ENCODE results near the gene AQP5.
"Not testable (repeated sequence)": the region's sequence is repeated elsewhere in the genome, so short reads cannot be mapped to it uniquely, and the experiment has no call there.

Gene AQP5

DNA sequence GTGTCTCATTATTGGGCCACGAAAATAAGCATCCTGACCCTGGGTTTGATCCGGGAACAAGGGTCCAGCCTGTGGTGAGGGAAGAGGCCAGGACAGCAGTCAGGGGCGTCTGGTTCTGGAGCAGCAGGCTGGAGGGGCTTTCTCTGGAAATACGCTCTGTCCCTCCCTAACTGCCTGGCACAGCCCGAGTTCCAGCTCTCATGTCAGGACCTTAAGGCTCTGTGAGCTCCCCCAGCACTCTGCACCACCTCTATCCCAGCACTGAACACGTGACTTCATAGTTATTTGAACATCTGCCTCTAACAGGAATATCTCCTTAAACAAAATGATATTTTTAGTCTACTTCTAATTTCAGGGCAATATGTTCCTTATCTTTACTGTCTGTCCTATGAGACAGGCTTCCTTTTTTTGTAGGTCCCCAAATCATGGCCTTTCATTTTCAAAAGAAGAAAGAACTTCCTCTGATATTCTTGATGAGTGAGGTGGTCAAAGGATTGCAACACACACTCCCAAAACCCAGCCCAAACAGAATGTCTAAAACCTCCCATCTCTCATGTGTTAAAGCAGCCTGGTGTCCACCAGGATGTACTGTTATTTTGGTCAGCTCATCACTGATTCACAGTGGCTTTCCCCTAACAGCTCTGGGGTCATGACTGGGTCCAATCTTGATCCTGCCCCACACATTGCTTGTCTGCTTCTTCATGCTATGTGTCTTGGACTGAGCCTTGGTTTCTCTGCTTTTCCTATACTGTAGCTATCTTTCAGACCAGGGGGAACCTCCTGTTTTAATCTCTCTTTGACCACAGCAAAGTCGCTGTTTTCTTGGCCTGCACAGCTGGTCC is 20.8 kb downstream of the AQP5 start:
- no peak overlapping the region for H3K27ac ChIP-seq
- CTCF ChIA-PET: interaction anchor here (0.6 to 1.3 kb wide), 3 partner anchors 15 to 368 kb away, joined by 4 to 7 read pairs (median 5); no protein-coding TSS in a partner anchor
- TF ChIP-seq, protein P1, sequence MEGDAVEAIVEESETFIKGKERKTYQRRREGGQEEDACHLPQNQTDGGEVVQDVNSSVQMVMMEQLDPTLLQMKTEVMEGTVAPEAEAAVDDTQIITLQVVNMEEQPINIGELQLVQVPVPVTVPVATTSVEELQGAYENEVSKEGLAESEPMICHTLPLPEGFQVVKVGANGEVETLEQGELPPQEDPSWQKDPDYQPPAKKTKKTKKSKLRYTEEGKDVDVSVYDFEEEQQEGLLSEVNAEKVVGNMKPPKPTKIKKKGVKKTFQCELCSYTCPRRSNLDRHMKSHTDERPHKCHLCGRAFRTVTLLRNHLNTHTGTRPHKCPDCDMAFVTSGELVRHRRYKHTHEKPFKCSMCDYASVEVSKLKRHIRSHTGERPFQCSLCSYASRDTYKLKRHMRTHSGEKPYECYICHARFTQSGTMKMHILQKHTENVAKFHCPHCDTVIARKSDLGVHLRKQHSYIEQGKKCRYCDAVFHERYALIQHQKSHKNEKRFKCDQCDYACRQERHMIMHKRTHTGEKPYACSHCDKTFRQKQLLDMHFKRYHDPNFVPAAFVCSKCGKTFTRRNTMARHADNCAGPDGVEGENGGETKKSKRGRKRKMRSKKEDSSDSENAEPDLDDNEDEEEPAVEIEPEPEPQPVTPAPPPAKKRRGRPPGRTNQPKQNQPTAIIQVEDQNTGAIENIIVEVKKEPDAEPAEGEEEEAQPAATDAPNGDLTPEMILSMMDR (conservative IDR thresholded peaks at IDR 0.05; ENCODE audit: low read depth): no peak
- DNase-seq (ENCODE audit: low spot score): no peak
- POLR2A ChIA-PET (ENCODE audit: low non-redundant PET): interaction anchor here (0.6 kb wide), 1 partner anchor 268 kb away, joined by 9 read pairs; no protein-coding TSS in a partner anchor

DNA sequence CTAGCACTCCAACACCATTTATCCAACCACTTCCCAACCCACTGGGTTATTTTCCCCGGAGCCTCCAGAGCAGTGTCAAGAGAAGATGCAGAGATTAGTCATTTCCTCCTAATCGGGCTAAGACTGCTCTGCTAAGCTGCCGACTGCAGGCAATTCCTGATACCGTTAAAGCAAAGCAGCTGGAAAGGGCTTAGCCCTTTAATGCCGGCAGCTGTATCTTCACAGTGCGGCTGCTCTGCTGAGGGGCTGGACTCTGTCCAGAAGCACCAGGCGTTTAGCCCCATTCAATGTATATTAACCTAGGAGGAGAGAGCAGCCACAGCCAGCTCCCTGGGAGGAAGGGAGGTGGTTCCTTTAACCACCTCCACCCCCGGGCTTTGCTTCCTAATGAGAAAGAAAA is 22.2 kb downstream of the AQP5 start:
- POLR2A ChIA-PET (ENCODE audit: low non-redundant PET): no interaction called here

DNA sequence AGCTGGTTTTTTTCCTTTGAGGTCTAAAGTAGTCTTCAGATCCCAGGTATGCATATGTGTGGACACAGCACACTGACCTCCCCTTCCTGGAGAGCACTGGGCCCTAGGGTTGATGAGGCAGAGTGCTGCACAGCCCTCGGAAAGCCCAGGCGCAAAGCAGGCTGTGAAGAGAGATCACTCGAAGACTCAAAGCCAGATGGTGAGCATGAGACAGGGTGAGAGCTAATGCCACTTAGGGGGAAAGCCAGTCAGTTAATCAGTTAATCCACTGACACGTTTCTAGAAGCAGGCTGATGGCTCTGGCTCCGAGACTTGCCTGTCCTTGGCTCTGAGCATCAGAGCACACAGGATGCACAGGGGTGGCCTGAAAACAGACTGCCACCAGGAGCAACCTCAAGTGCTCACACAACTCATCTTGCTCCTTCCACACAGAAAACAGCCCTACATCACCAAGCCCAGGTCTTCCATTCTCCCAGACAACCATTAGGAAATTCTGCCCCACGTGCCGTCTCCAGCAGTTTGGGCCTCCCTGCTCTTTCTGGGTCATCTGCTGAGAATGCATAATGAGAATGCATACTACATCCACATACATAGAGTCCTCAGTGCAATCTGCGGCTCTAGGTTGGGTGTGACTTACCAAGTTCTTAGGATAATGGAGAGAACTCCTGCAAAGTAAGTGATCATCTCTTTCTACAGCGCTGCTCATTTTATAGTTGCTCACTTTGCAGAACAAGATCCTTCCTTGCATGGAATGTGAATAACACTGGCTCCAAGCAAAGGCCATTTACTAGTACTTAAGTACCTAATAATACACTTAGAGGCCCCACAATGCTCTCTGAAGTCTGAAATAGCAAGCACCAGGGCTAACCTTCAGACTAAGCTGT is 23.0 kb downstream of the AQP5 start:
- TF ChIP-seq, protein P1 (conservative IDR thresholded peaks at IDR 0.05; ENCODE audit: low read depth): no peak
- DNase-seq (ENCODE audit: low spot score): no peak
- POLR2A ChIA-PET (ENCODE audit: low non-redundant PET): no interaction called here
- CTCF ChIA-PET: interaction anchor here (0.6 to 1.2 kb wide), 3 partner anchors 18 to 118 kb away, joined by 3 to 4 read pairs (median 3); no protein-coding TSS in a partner anchor
- peak overlapping the region; percentile 57 for H3K27ac ChIP-seq

More for the DNA sequence above, 22.2 kb downstream of the AQP5 start:
- peak; percentile 68 for DNase-seq (ENCODE audit: low spot score)
- CTCF ChIA-PET: interaction anchor here (0.6 to 1.3 kb wide), 3 partner anchors 21 to 117 kb away, joined by 3 to 5 read pairs (median 3); no protein-coding TSS in a partner anchor
- TF ChIP-seq, protein P1 (conservative IDR thresholded peaks at IDR 0.05; ENCODE audit: low read depth): no peak
- peak overlapping the region; percentile 57 for H3K27ac ChIP-seq

DNA sequence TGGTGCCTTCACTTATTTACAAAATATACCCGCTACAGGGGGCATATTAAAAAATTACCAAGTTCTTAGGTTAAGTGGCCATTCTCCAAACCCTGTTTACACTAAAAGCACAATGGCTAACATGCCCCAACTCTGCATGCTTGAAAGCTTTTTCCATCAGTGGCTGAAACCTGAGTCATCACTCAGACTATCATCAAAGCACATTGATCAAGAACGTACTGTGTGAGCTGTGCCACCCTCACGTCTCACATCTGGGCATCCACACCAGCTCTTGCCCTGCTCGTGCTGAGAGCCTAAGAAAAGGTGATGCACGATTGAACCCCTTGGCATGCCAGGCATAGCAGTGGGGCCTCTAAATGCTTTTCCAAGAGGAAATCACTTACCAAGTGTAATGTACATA is 24.3 kb downstream of the AQP5 start:
- DNase-seq (ENCODE audit: low spot score): no peak
- CTCF ChIA-PET: no interaction called here
- TF ChIP-seq, protein P1 (conservative IDR thresholded peaks at IDR 0.05; ENCODE audit: low read depth): no peak
- H3K27ac ChIP-seq: no peak overlapping the region
- POLR2A ChIA-PET (ENCODE audit: low non-redundant PET): no interaction called here

DNA sequence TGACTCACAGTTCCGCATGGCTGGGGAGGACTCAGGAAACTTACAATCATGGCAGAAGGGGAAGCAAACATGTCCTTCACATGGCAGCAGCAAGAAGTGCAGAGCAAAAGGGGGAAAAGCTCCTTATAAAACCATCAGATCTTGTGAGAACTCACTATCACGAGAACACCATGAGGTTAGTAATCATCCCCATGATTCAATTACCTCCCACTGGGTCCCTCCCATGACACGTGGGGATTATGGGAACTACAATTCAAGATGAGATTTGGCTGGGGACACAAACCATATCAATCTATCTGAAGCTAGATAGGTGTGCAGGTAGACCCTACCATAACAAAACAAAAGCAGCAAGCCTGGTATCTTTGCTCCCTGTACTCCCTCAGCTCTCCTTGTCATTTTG is 24.8 kb downstream of the AQP5 start:
- DNase-seq (ENCODE audit: low spot score); CTCF ChIA-PET; POLR2A ChIA-PET (ENCODE audit: low non-redundant PET); H3K27ac ChIP-seq: not testable (repeated sequence)

DNA sequence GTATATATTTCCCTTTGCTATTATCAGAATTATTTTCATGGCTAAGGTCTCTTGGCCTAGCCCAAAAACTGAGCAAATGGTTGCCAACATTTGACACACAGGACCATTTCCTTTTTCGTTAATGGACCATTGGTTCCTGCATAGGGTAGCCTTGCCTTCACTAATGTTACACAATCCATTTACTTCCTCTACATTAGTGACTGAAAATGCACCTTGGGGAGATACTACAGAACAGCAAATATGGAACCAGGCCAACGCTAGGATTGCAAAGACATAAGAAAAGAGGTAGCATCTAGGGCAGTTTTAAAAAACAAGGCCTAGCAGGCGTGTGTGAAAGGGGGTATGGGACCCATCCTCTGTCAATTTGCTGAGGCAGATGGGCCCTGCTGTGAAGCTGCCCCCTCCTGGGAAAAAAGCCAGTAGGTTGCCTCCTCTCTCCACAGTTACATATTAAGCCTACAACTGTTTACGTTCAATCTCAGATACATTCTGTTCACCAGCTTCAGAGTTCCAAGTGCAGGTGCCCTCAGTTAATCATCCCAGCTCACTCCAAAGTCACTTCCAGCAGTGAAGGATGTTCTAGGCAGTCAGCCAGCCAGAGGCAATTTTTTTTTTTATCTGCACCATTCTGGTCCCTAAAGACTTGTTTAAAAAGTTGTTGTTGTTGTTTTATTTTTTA is 26.1 kb downstream of the AQP5 start:
- DNase-seq (ENCODE audit: low spot score): no peak

DNA sequence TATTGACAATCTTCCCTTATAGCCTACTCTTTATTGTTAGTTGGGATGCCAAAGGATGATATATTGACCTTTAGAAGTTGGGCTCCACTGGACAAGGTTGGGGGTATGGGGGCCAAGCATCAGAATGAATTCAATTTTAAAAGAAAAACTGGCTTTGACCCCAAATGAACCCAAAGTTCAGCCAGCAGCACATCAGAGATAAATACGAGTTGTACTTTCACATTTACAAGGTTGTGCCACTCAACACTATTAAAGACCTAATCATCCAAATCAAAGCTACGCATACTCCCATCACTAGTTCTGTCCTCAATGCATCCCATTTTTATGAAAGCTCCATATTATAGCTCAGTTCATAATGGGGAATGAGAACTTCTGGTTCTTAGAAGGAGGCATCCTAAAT is 27.7 kb downstream of the AQP5 start:
- POLR2A ChIA-PET (ENCODE audit: low non-redundant PET); DNase-seq (ENCODE audit: low spot score); H3K27ac ChIP-seq; CTCF ChIA-PET: not testable (repeated sequence)

More for the DNA sequence above, 26.1 kb downstream of the AQP5 start:
- no peak overlapping the region for H3K27ac ChIP-seq
- CTCF ChIA-PET: interaction anchor here (0.7 kb wide), 1 partner anchor 21 kb away, joined by 4 read pairs; no protein-coding TSS in a partner anchor
- POLR2A ChIA-PET (ENCODE audit: low non-redundant PET): no interaction called here
- TF ChIP-seq, protein P1 (conservative IDR thresholded peaks at IDR 0.05; ENCODE audit: low read depth): no peak
